ENCODE measurements around the gene KCNQ1.

KCNQ1 gene

DNA sequence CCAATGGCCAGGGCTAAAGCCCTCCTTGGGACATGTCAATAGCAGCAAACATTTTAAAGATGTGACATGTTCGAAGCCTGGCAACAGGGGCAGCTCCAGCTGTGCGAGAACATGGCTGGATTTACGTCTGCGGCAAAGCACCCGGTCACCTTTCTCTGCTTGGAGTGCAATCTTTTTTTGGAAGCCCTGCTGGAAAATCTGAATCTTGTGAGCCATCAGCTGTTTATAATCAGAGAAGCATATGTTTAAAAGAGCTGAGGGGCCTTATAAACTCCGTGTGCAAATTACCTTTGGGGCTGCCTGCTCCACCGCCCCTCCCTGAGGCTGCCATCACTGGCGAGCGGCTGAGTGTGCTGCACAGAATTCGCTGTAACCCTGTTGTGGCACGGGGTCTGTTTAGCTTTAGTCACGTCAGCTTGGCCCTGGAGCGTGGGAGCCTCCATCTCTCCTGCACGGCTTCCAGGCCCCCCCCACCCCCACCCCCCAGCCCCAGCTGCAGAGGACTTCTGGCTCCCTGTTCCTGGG is 264.0 kb downstream of the KCNQ1 start:
- no peak for DNase-seq

DNA sequence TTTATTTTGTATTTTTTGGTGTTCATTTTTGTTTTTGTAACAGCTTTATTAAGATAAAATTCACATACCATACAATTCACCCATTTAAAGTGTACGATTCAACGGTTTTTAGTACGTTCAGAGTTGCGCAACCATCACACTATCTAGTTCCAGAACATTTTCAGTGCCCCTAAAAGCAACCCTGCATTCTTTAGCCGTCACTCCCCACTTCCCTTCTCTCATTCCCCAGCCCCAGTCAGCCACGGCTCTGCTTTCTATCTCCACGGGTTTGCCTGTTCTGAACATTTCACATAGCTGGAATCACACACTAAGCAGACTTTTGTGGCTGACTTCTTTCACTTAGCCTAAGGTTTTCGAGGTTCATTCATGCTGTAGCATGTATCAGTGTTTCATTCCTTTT is 264.6 kb downstream of the KCNQ1 start:
- DNase-seq: no peak

DNA sequence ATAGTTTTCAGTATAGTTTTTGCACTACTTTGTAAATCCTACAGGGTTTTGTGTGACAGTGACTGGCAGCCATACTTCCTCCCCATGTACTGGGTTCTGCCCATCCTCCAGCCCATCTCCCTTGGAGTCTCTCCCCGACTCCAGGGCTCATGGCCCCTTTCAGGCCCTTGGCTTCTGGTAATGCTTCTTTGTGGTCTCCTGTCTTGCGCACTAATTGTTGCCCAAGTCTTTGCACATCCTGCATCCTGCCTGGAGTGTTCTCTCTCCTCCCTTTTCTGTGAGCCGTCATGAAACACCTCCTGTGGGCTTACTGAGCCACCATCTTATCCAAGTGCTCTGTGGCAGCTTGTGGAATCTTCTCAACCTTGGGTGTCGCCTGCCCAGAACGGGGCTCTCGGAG is 266.4 kb downstream of the KCNQ1 start:
- no peak for DNase-seq

DNA sequence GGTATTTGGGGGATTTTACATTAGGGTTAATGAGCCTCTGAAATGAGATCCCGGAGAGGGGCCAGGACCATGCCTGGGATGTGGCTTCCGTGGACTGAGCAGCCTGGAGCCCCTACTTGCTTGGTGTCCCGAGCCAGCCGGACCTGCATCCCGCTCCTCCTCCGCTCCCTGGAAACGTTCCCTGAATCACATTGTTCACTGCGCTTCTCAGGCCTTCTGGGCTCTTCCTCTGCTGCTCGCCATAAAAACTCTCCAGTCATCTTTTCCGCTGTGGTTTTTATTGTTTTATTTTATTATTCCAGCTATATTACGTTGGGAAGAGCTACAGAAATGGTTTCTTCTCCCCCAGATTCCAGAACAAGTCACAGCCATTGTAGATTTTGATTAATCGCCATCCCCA is 268.3 kb downstream of the KCNQ1 start:
- no peak for DNase-seq

DNA sequence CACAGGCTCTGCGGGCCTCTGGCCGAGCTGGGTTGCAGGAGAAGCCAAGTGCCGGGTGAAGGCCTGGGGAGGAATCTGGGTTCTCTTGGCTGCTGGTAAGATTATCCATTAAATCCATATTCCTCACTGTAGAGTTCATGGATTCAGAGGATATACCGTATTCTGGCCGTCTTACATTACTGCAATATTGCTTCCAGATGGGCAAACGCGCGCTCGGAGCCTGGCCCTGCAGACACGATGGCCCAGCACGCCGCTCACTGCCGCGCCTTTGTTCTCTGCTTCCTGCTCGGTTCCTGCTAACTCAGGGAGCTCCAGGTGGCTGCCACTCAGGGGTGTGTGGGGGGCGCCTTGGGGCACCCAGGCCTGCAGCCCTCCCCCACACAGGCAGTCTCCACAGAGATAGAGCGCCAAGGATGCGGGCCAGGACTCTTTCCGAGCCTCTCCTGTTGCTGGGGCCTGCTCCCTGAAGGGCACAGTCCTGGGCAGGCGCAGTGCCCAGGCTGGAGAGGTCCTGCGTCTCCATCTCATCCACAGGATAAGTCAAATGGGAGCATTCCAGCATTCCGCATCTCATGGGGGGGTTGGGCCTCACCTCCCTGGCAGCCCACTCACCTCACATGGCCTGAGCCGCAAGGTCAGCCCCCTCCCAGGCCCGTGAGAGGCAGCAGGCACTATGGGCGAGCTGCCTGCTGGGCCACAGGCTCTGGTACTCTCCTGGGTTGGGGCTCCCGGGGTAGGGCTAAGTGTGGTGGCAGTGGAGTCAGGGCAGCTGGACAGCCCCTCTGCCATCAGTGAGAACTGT is 269.1 kb downstream of the KCNQ1 start:
- no peak for DNase-seq

DNA sequence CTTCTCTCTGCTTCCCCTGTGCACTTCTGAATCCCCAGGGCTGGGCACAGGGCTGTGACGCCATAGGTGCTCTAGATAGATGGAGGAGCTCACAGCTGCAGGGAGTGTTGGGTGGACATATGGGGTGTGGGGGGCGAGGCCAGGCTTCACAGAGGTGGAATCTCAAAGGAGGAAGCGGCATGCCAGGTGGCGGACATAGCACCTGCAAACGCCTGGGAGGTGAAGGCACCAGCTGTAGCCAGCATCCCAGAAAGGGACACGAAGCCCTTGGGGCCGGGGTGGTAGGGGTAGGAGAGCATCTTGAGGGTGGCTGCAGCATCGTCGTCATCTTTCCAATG is 269.6 kb downstream of the KCNQ1 start:
- DNase-seq: no peak

DNA sequence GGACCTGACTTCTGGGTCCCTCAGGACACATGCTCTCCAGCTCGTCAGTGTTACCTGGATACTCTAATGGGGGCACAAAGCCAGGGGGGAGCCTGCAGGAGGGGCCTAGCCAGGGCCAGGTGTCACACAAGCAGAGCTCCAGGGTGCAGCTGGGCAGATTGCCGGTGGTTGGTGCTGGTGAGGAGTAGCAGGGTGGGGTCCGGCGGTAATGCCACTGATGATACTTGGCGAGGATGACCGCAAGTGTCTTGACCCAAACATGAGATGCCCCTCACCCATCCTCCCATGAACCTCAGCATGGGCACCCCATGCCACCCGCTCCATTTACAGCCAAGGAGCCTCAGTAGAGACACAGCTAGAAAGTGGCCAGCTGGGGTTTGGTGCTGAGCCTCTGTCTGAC is 270.1 kb downstream of the KCNQ1 start:
- no peak for DNase-seq

DNA sequence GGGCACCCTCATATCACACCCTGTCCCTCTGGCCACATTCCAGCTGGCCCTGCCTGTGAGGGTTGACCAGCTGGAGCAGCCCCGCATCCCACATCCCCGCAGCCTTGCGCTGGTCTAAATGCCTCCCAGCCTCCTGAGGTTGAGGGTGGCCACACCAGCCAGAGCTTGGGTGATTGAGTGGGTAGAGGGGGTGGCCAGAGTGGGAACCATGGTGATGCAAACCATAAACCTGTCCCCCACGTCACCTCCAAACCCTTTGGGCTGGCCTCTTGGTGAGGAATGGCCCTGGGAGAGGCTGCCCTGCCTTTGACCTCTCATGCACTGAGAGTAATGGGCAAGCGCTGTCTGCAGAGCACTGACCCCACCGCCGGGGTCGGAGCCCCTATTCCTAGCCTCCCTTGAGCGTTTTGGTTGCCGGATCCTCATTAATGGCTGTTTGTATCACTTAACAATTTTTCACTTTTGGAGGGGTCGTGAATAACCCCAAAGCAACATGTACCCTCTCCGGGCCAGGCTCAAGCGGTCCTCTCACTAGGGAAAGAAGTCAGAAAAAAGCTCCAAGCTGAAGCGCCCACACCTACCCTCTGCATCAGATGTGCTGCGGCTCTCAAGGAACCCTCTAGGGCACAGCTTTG is 271.0 kb downstream of the KCNQ1 start:
- no peak for DNase-seq

DNA sequence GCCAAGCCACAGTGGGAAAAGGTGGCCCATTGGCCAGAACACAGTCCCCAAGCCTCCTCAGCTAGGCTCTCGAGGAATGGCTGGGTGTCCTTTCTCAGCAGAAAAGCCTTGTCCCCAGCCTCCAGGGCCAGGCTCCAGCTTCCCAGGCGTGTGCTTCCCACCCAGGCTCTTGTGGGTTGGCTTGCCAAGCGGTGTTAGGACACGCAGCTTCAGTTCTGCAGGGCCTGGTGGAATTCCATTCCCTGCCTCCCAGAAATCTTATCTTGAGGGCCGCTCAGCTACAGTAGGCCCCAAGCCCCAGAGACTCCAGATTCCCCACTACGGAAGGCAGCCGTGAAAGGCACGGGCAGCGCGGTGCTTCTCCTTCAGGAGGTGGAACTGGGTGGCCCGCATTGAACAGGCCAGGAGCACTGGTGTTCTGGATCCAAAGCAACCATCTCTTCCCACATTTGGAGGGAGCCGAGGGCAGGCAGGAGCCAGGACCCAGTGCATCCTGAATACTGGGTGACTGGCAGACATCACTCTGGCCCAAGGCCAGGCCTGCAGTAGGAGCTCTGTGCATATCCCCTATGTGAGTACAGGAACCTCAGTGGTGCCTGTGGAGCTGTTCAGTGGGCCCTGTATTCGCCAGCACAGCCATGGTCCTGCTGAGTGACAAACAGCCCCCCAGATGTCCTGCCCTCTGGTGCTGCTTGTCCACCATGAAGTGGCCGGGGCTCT is 271.7 kb downstream of the KCNQ1 start:
- DNase-seq: no peak

DNA sequence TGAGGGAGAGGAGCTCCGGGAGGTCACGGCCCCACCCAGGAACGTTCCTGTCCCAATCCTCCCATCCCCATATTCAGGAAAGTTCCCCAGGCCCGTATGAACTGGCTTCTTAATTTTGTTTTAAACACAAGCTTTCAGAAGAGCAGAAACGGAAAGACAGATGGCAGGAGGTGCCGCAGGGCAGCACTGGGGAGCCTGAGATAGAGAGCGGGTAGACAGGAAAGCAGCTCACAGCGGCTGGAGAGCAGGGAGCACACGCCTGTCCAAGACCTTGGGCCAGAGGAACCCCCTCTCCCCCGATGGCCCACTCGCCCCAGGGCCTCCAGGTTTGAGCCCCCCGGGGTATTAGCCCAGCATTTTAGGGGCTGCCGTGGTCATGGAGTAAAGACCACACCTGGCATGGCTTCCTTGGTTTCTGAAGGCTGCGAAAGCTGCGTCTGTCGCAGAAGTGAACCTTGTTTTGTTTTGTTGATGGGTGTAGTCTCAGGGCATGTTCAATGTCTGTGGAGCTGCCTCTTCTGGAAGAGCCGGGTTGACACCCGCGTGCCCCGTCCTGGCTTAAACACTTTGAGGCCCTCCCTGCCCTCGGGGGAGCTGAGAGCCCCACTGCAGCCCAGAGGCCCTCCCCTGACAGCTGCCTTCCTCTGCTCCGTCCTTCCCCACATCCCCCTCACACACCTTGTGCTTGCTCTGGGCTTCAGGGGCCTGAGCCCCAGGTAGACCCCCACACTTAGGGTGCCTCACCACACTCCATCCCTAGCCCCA is 272.9 kb downstream of the KCNQ1 start:
- no peak for DNase-seq

DNA sequence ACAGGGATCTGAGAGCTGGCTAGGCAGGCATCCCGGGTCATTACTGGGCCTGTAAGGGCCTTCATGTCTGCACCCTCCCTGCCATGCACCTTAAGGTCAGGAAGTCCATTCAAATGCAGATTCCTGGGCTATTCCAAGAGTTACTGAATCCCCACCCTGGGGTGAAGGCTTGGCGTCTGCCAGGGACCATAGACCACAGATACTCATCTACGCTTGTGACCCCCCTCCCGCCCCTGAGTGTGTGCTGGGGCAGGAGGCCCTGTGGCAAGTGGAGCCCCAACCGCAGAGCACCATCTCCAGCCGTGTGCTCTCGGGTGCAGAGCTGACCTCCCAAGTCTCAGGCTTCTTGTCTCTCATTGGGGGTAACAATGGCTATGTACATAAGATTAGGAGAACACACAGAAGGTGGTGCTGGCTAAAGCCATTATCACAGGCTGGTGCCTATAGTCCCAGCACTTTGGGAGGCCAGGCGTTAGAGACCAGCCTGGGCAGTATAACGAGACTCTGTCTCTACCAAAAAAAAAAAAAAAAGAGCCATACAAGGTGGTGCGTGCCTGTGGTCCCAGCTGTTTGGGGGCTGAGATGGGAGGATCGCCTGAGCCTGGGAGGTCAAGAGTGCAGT is 274.1 kb downstream of the KCNQ1 start:
- DNase-seq: no peak

DNA sequence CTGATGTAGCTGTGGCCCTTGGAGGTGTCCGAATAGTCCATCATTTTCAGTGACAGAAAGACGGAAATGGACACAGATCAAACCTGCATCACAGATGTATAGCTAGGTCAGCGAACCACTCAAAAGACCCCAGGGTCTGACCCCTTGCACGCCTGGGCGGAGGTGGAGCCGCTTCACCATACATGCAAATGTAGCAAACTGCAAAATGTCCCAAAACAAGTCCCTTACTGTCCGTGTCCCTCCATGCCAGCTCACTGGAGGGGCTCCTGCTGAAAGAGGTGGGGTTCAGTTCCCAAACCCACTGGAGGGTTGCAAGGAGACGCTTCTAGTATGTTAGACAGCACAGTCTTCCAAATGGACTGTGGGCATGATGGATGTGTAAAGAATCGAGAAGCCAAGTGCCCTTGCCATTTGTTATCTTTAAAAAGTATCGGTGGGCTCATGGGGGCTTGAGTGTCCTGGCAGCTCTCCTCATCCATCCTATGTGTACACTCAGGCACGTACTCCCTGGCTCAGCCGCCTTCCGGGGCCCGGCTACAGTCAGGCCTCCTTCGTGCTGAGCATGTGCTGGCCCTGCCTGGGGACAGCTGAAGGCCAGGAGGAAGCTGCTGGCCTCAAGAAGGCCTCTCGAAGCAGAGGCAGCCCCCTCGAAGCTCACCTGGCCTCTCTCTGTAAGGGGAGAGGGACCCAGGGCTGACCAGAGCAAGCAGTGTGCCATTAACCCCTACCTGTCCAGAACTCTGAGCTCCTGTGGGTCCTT is 275.2 kb downstream of the KCNQ1 start:
- DNase-seq: no peak

DNA sequence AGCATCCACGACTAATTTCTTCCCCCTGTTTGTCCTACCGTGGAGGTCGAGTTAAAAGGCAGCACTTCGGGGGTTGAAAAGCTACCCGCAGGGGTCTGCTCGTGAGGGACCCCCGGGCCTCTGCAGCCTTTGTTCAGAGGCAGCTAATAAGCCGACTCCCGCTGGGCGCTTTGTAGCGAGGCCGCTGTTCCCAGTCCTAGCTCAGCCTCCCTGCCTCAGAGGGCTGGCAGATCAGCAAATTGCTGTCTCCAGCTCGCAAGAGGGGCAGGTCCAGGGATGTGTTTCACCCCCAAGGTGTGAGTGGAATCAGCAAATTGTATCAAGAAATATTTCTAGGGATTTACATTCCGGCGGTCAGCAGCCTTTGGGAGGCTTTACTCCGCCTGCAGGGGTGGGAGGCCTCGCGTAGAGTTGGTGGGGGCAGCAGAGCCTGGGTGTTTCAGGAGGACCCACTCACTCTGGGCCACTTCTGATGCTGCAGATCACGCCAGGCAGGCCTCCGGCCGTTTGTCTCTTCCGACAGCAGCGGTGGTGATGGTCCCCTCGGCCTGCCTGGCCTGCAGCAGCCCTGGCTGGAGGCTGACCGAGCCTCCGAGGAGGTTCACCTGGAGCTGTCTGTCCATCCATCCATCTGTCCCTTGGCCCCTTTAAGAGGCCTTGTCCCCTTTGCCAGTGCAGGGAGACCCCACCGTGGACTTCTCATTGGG is 276.6 kb downstream of the KCNQ1 start:
- DNase-seq: no peak

DNA sequence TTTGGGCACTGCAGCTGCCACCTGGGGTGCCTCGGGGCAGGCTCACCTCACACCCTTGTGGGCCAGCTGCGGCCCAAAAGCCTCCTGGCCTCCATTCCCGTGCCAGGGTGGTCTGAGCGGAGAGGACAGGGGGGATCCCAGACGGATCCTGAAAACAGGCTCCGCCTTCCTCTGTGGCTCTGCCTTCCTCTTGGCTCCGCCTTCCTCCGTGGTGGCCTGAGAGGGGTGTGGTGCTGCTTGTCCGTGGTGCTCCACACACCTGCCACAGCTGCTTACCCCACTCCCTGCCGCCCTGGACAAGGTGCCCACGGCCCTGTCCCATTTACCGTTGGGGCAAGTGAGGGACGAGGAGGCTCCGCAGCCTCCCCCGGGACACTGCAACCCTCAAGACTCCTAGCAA is 278.1 kb downstream of the KCNQ1 start:
- DNase-seq: no peak

DNA sequence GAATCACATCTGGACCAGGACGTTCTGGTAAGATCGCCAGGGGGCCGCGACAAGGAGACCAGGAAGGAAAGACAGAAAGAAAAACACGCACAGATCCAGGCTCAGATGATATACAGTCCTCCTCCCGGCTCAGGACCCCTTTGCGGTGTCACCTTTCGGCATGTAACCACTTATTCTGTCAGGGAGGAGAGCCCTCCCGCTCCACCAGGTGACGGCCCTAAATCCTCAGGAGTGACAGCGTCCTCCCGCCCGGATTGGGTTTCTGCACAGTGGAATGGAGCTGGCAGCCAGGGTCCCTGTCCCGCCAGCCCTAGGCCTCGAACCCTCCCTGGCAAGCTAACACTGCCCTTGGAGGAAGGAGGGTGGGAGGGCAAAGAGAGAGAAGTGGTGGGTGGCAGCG is 279.3 kb downstream of the KCNQ1 start:
- no peak for DNase-seq

DNA sequence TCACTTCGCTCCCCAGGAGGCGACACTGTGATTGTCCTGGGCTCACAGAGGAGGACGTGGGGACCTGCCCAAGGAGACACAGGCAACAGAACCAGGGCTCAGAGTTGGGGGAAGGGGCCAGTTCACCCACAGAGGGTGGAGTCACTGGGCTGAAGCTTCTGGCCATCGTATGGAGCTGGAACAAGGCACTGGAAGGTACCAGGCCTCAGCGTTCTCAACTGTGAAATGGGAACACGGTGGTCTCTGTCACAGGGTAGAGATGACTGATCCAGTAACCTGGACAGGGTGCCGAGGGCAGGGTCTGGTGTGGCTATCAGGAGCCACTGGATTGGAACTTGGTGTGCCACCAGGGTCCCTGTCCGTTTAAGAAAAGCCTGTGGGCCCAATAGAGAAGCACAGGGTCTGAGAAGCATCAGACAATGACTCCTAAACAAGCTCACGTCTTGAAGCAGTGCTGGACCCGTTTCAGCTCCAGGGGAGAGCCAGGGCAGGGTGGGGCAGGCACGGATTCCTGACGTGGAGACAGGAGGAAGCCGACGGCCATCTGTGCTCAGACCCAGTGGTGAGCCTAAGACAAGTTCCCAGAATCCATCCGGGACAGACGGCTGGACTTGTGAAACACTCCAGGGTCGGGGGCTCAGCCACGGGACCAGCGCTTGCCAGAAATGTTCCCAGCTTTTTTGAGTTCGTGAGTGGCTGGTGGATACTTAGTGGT is 280.0 kb downstream of the KCNQ1 start:
- DNase-seq: no peak

DNA sequence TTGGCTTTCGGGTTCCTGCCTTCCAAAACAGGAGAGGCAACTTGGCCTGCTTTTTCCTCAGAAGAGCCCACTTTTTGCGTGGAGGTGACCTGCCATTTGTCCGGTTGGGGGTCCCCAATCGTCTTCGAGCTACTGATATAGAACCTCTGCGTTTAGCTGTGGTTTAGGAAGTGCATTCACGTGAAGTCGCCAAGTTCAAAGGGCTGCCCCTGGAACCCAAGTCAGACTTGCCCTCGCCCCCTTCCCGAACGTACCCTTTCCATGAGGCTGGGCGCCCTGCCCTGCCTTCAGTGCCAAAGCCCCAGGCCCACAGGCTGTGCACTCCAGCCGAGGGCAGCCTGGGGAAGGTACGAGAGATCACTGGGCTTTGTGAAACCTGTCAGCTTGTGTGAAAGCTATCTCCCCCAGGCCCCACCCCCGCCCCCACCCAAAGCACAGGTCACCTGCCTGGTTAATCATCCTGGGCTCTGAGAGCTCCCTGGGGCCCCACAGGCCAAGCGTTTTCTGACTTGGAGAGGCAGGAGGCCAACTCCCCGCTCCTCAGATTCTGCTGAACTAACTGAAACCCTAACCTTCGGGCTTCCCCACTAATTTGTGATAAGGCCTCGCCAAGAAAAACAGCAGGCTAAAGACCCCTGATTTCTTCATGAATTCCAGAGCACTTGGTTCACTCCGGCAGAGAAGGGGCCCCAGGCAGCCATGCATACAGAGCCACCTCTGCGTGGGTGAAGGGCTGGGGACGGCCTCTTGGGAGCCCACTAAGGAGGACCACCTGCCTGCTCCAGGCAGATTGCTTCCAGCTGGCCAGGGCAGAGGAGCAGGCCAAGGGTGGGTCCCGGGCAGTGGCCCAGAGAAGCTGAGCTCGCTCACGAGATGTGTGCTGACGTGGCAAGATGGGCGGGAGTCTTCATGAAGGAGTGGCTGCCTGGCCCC is 280.8 kb downstream of the KCNQ1 start:
- no peak for DNase-seq

DNA sequence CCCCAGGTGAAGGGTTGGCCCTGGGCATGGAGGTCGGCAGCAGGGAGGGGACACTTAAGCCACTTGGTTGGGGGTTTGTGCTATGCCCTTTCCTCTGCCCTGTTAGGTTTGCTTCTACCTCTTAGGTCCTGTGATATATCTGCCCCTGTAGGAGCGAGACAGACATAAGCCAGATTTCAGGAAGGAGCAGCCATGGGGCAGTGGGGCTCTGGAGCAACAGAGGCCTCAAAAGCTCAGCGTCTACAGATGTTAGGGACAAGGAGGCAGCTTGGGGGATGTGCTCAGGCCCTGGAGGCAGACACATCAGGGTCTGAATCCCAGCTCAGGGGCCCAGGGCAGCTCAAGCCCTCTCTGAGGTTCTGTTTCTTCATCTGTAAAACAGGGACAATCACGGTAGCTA is 282.2 kb downstream of the KCNQ1 start:
- no peak for DNase-seq

DNA sequence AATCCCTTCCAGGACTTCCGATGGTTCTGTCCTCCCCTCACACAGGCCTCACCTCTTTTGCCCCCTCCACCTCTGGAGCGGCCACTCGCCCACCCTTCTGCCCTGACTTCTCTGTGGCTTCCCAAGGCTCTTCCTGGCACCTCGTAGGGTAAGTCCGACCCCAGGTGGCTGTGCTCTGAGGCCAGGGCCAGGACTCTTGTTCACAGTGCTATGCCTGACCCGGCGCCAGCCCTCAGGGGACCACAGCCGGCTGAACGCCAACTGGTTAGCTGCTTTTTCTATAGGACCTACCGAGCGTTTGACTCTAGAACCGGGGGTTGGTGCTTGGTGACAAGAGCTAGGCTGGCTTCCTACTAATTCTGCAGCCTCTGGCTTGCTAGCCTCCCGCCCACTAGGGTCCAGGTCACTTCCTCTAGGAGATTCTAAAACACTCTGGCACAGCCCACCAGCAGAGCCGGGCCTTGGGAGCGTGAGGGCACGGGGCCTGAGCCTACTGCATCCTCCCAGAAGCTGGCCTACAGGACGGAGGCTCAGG is 283.4 kb downstream of the KCNQ1 start:
- no peak for DNase-seq
